ENCODE measurements around the gene RPL5.

- TF ChIP-seq EZH2 (IDR thresholded peaks at IDR 0.05; ENCODE audit: low read length), result no peak
- no peak for TF ChIP-seq CTCF (optimal IDR thresholded peaks at IDR 0.05 in 1 of 3, IDR thresholded peaks at IDR 0.05 in 1 of 3, conservative IDR thresholded peaks at IDR 0.05 in 1 of 3; ENCODE audit: extremely low read depth in 1 of 3, insufficient read depth in 2 of 3, low read length in 3 of 3)
Measured at GRCh38 chr1:92844439-92844838, 12.6 kb downstream of the RPL5 start.

All from keratinocyte (primary cell).